ENCODE measurements around the gene GADD45A.

The GADD45A gene

GRCh38 chr1:67650061-67650460, 34.9 kb upstream of the GADD45A start:
- Histone ChIP-seq H4K20me1 (ENCODE audit: insufficient read depth, low read length) (no peaks in the 10 kb centered on the region), H3K36me3 (replicated peaks; ENCODE audit: insufficient read depth, low read length) (no peaks in the 10 kb centered on the region), H3K27me3 (replicated peaks; ENCODE audit: insufficient read depth, low read length) (no peaks in the 10 kb centered on the region), H3K4me1 (ENCODE audit: low read length) (peaks cover 31% of the 10 kb centered on the region), H3K9ac (ENCODE audit: low read length) (no peak overlapping the region), H3K9me2 (replicated peaks; ENCODE audit: insufficient read depth, low read length) (no peaks in the 10 kb centered on the region), H3K4me2 (ENCODE audit: low read depth, low read length) (no peak overlapping the region), H3K27ac (ENCODE audit: low read length) (no peak overlapping the region), H3K4me3 (ENCODE audit: low read length) (no peak overlapping the region), H3K79me2 (ENCODE audit: low read length) (no peaks in the 10 kb centered on the region), H3K9me3 (replicated peaks; ENCODE audit: insufficient read depth, low read length) (no peaks in the 10 kb centered on the region), H2AFZ (ENCODE audit: low read length) (no peak overlapping the region), H3F3A (ENCODE audit: insufficient read depth, low read length) (peaks cover 19% of the 10 kb centered on the region; the same call in 1 of the 2 replicates)
- DNase-seq = no peak
- TF ChIP-seq EZH2 (optimal IDR thresholded peaks at IDR 0.05; ENCODE audit: low read depth, low read length) (no peak), EZH2phosphoT487 (IDR thresholded peaks at IDR 0.05; ENCODE audit: low read length) (no peak), CTCF (IDR thresholded peaks at IDR 0.05; ENCODE audit: low read length) (no peak)

GRCh38 chr1:67651031-67651430, 34.0 kb upstream of the GADD45A start:
- Histone ChIP-seq H3K9ac (ENCODE audit: low read length) (no peak overlapping the region), H3K27me3 (replicated peaks; ENCODE audit: insufficient read depth, low read length) (no peaks in the 10 kb centered on the region), H2AFZ (ENCODE audit: low read length) (no peak overlapping the region), H3K4me1 (ENCODE audit: low read length) (peaks cover 31% of the 10 kb centered on the region), H4K20me1 (ENCODE audit: insufficient read depth, low read length) (no peaks in the 10 kb centered on the region), H3K36me3 (replicated peaks; ENCODE audit: insufficient read depth, low read length) (no peaks in the 10 kb centered on the region), H3K79me2 (ENCODE audit: low read length) (no peaks in the 10 kb centered on the region), H3K9me3 (replicated peaks; ENCODE audit: insufficient read depth, low read length) (no peaks in the 10 kb centered on the region), H3K9me2 (replicated peaks; ENCODE audit: insufficient read depth, low read length) (no peaks in the 10 kb centered on the region), H3K4me3 (ENCODE audit: low read length) (no peak overlapping the region), H3K4me2 (ENCODE audit: low read depth, low read length) (no peak overlapping the region), H3F3A (ENCODE audit: insufficient read depth, low read length) (peaks cover 19% of the 10 kb centered on the region; the same call in 1 of the 2 replicates), H3K27ac (ENCODE audit: low read length) (peak overlapping the region; percentile 82; the same call in 1 of the 2 replicates)
- no peak for TF ChIP-seq CTCF (IDR thresholded peaks at IDR 0.05; ENCODE audit: low read length)
- no peak for TF ChIP-seq EZH2phosphoT487 (IDR thresholded peaks at IDR 0.05; ENCODE audit: low read length)
- no peak for TF ChIP-seq EZH2 (optimal IDR thresholded peaks at IDR 0.05; ENCODE audit: low read depth, low read length)
- DNase-seq = no peak

- Histone ChIP-seq H3K9me2 (replicated peaks; ENCODE audit: insufficient read depth, low read length) (no peaks in the 10 kb centered on the region), H3K27ac (ENCODE audit: low read length) (peak overlapping the region; percentile 82), H3K4me2 (ENCODE audit: low read depth, low read length) (peak overlapping the region; percentile 19), H3K36me3 (replicated peaks; ENCODE audit: insufficient read depth, low read length) (no peaks in the 10 kb centered on the region), H3K27me3 (replicated peaks; ENCODE audit: insufficient read depth, low read length) (no peaks in the 10 kb centered on the region), H3K9ac (ENCODE audit: low read length) (peak overlapping the region; percentile 30), H3K4me1 (ENCODE audit: low read length) (peaks cover 32% of the 10 kb centered on the region), H3F3A (ENCODE audit: insufficient read depth, low read length) (peaks cover 19% of the 10 kb centered on the region; the same call in 1 of the 2 replicates), H3K79me2 (ENCODE audit: low read length) (no peaks in the 10 kb centered on the region), H2AFZ (ENCODE audit: low read length) (peak overlapping the region; percentile 12), H3K9me3 (replicated peaks; ENCODE audit: insufficient read depth, low read length) (no peaks in the 10 kb centered on the region), H3K4me3 (ENCODE audit: low read length) (peak overlapping the region; percentile 3; the same call in 1 of the 2 replicates), H4K20me1 (ENCODE audit: insufficient read depth, low read length) (no peaks in the 10 kb centered on the region)
- DNase-seq = peak; percentile 89
- TF ChIP-seq EZH2 (optimal IDR thresholded peaks at IDR 0.05; ENCODE audit: low read depth, low read length) (no peak), CTCF (IDR thresholded peaks at IDR 0.05; ENCODE audit: low read length) (no peak), EZH2phosphoT487 (IDR thresholded peaks at IDR 0.05; ENCODE audit: low read length) (no peak)
These were observed 32.2 kb upstream of the GADD45A start for GRCh38 chr1:67652800-67653199.
